Measurements from ENCODE around the gene EXOC7. TPM values are rescaled to one million over a fixed set of nuclear protein-coding genes. Genes with fewer than 3 reads are reported as not detected.

Gene EXOC7
- total RNA-seq (2021) (90.0 to 126 TPM (median 96.2 TPM) in 3 replicates), Bru-seq, nascent RNA (percentile 66 among the genes with signal in this experiment)
- long read RNA-seq, experiment 1, full-length matches to known transcripts, result 445 of 615 reads
- long read RNA-seq, experiment 1, partial matches to known transcripts, result 39 of 615 reads
- long read RNA-seq, experiment 1, other reads (novel, unspliced or antisense), result 131 of 615 reads
- long read RNA-seq, experiment 2, full-length matches to known transcripts, result 10 of 77 reads
- long read RNA-seq, experiment 2, partial matches to known transcripts, result 11 of 77 reads
- long read RNA-seq, experiment 2, other reads (novel, unspliced or antisense), result 56 of 77 reads
- long read RNA-seq, experiment 3, full-length matches to known transcripts, result 13 of 18 reads
- long read RNA-seq, experiment 3, partial matches to known transcripts, result 3 of 18 reads
- long read RNA-seq, experiment 3, other reads (novel, unspliced or antisense), result 2 of 18 reads

DNA sequence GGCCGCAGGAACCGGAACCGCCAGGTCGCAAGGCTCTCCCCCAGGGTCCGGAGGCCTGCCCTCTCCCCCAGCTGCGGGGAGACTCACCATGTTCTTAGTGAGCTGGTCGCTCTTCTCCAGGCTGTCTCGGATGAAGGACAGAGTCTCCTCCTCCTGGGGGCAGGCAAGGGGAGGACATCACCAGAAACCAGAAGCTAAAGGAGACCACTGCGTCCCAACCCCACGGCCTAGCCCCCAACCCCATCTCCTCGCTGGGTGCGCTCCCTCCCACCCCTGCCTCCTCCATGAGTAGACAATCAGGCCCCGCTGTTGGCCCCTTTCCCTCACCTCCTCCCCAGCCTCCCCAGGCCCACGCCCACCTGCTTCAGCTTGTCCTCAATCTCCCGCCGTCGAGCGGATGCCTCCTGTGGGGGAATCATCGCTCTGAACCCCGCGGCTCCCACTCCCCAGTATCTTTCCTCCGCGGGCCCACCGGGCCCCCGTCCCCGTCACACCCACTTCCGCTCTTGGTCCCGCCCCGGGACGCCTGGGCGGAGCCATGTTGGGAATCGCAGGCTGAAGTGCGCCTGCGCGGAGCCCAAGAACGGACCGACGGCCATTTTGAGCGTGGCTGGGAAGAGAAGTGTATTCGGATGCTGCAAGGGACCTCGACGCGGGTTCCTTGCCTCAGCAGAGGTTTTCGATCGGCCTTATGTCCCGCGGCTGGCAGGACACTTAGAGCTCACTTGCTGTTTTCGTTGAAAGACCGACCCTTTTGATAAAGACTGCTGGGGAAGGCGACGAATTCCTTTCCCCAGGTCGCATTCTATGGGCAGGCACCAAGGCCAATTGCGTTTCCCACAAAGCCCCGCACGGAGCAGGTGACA lies at the start of gene EXOC7:
Gene EXOC7 (minus strand): TSS at position 514 of the 866 bp plus-strand sequence. CDS start 95 bp downstream, at position 419.
- POLR2A ChIA-PET, result interaction anchor here (0.9 to 1.0 kb wide), 2 partner anchors 27 to 459 kb away, joined by 3 read pairs; no protein-coding TSS in a partner anchor
- peak; percentile 72 for ATAC-seq

More for the DNA sequence above, at the start of gene EXOC7:
- Mint-ChIP-seq H3K4me3 (peak within 1 kb of the TSS; percentile 88), H3K27ac (peak within 1 kb of the TSS; percentile 97), H3K36me3 (peaks cover 29% of the 10 kb centered on the region), H3K9me3 (no peaks in the 10 kb centered on the region), H3K27me3 (ENCODE audit: low read depth) (no peaks in the 10 kb centered on the region; the same call in 1 of the 2 replicates), H3K4me1 (peaks cover 28% of the 10 kb centered on the region)
- DNase-seq (ENCODE audit: low spot score), result peak; percentile 92
- CTCF ChIA-PET, result interaction anchor here (0.7 to 3.0 kb wide), 12 partner anchors 18 to 198 kb away, joined by 3 to 19 read pairs (median 3); no protein-coding TSS in a partner anchor
- TF ChIP-seq SOX15 (CRISPR knock-in tag; IDR thresholded peaks at IDR 0.05) (no peak), ZNF281 (CRISPR knock-in tag; IDR thresholded peaks at IDR 0.05) (no peak; the same call in 1 of the 2 replicates), TEAD4 (CRISPR knock-in tag; IDR thresholded peaks at IDR 0.05) (0 out of 2 replicates have a peak, but pooled peaks have one; percentile 7), PRDM15 (CRISPR knock-in tag; IDR thresholded peaks at IDR 0.05) (peak; percentile 47; the same call in 1 of the 2 replicates), ZNF232 (CRISPR knock-in tag; IDR thresholded peaks at IDR 0.05) (peak; percentile 55; the same call in 1 of the 2 replicates), FOXP4 (CRISPR knock-in tag; IDR thresholded peaks at IDR 0.05) (peak; percentile 45; the same call in 1 of the 2 replicates), FOXK1 (CRISPR knock-in tag; IDR thresholded peaks at IDR 0.05) (peak; percentile 39; the same call in 1 of the 2 replicates), GABPB1 (CRISPR knock-in tag; IDR thresholded peaks at IDR 0.05) (peak; percentile 65; the same call in 1 of the 2 replicates), TEAD1 (CRISPR knock-in tag; IDR thresholded peaks at IDR 0.05) (peak; percentile 36; the same call in 1 of the 2 replicates), SP1 (CRISPR knock-in tag; conservative IDR thresholded peaks at IDR 0.05) (peak; percentile 77), ETV6 (CRISPR knock-in tag; IDR thresholded peaks at IDR 0.05) (peak; percentile 85), E2F1 (CRISPR knock-in tag; IDR thresholded peaks at IDR 0.05) (0 out of 2 replicates have a peak, but pooled peaks have one; percentile 24), HMGXB4 (CRISPR knock-in tag; IDR thresholded peaks at IDR 0.05) (peak; percentile 18; the same call in 1 of the 2 replicates)
- TF ChIP-seq, protein P1, sequence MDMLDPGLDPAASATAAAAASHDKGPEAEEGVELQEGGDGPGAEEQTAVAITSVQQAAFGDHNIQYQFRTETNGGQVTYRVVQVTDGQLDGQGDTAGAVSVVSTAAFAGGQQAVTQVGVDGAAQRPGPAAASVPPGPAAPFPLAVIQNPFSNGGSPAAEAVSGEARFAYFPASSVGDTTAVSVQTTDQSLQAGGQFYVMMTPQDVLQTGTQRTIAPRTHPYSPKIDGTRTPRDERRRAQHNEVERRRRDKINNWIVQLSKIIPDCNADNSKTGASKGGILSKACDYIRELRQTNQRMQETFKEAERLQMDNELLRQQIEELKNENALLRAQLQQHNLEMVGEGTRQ (CRISPR knock-in tag; IDR thresholded peaks at IDR 0.05), result 0 out of 2 replicates have a peak, but pooled peaks have one; percentile 28
- TF ChIP-seq, protein P2, sequence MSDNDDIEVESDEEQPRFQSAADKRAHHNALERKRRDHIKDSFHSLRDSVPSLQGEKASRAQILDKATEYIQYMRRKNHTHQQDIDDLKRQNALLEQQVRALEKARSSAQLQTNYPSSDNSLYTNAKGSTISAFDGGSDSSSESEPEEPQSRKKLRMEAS (CRISPR knock-in tag; IDR thresholded peaks at IDR 0.05), result peak; percentile 76; the same call in 1 of the 2 replicates
- TF ChIP-seq, protein P3, sequence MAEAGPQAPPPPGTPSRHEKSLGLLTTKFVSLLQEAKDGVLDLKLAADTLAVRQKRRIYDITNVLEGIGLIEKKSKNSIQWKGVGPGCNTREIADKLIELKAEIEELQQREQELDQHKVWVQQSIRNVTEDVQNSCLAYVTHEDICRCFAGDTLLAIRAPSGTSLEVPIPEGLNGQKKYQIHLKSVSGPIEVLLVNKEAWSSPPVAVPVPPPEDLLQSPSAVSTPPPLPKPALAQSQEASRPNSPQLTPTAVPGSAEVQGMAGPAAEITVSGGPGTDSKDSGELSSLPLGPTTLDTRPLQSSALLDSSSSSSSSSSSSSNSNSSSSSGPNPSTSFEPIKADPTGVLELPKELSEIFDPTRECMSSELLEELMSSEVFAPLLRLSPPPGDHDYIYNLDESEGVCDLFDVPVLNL (CRISPR knock-in tag; IDR thresholded peaks at IDR 0.05; ENCODE audit: borderline replicate concordance, low read depth), result no peak
- TF ChIP-seq, protein P4, sequence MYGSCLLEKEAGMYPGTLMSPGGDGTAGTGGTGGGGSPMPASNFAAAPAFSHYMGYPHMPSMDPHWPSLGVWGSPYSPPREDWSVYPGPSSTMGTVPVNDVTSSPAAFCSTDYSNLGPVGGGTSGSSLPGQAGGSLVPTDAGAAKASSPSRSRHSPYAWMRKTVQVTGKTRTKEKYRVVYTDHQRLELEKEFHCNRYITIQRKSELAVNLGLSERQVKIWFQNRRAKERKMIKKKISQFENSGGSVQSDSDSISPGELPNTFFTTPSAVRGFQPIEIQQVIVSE (CRISPR knock-in tag; IDR thresholded peaks at IDR 0.05; ENCODE audit: borderline replicate concordance), result no peak

Measured in WTC11 (cell line).